Central memory CD4-positive, alpha-beta T cell (primary cell): ENCODE measurements around the gene TAGLN2.

Experiments
- DNase-seq: peaks from one replicate; pipeline ENCODE4 v3.0.0; 2022

Gene TAGLN2

GRCh38 chr1:159935305-159935704 lies 10.0 kb upstream of the TAGLN2 start:
- no peak for DNase-seq

GRCh38 chr1:159934136-159935039 lies 9.1 kb upstream of the TAGLN2 start:
- no peak for DNase-seq

GRCh38 chr1:159933347-159933746 lies 8.0 kb upstream of the TAGLN2 start:
- DNase-seq = no peak

GRCh38 chr1:159932296-159933285 lies 7.3 kb upstream of the TAGLN2 start:
- DNase-seq = no peak

GRCh38 chr1:159931795-159932173 lies 6.5 kb upstream of the TAGLN2 start:
- no peak for DNase-seq

GRCh38 chr1:159931101-159931794 lies 5.9 kb upstream of the TAGLN2 start:
- DNase-seq = no peak

GRCh38 chr1:159930634-159931033 lies 5.3 kb upstream of the TAGLN2 start:
- DNase-seq = no peak

GRCh38 chr1:159930216-159930615 lies 4.9 kb upstream of the TAGLN2 start:
- DNase-seq = no peak

GRCh38 chr1:159929155-159930051 lies 4.1 kb upstream of the TAGLN2 start:
- DNase-seq = no peak

GRCh38 chr1:159928491-159929050 lies 3.3 kb upstream of the TAGLN2 start:
- DNase-seq = no peak

GRCh38 chr1:159927849-159928431 lies 2.6 kb upstream of the TAGLN2 start:
- no peak for DNase-seq

GRCh38 chr1:159927211-159927848 lies 2.0 kb upstream of the TAGLN2 start:
- DNase-seq = no peak

GRCh38 chr1:159925719-159926078 lies 392 bp upstream of the TAGLN2 start:
- DNase-seq = no peak

GRCh38 chr1:159924025-159924790 lies 1.1 kb downstream of the TAGLN2 start:
- DNase-seq = peak; percentile 81

GRCh38 chr1:159923203-159924024 lies 1.9 kb downstream of the TAGLN2 start:
- DNase-seq = peak; percentile 96

GRCh38 chr1:159922511-159923202 lies 2.6 kb downstream of the TAGLN2 start:
- no peak for DNase-seq

GRCh38 chr1:159921700-159922504 lies 3.4 kb downstream of the TAGLN2 start:
- DNase-seq = peak; percentile 32
